GM15510 (cell line): ENCODE measurements around the gene HOXD12.

Experiments used
- POLR2A ChIP-seq: IDR thresholded peaks from 3 replicates; pipeline ENCODE4 v1.6.1; 2011; ENCODE audit warnings: borderline replicate concordance; ENCODE audit not compliant: insufficient read length; ENCODE audit errors: extremely low read depth

HOXD12 gene

DNA sequence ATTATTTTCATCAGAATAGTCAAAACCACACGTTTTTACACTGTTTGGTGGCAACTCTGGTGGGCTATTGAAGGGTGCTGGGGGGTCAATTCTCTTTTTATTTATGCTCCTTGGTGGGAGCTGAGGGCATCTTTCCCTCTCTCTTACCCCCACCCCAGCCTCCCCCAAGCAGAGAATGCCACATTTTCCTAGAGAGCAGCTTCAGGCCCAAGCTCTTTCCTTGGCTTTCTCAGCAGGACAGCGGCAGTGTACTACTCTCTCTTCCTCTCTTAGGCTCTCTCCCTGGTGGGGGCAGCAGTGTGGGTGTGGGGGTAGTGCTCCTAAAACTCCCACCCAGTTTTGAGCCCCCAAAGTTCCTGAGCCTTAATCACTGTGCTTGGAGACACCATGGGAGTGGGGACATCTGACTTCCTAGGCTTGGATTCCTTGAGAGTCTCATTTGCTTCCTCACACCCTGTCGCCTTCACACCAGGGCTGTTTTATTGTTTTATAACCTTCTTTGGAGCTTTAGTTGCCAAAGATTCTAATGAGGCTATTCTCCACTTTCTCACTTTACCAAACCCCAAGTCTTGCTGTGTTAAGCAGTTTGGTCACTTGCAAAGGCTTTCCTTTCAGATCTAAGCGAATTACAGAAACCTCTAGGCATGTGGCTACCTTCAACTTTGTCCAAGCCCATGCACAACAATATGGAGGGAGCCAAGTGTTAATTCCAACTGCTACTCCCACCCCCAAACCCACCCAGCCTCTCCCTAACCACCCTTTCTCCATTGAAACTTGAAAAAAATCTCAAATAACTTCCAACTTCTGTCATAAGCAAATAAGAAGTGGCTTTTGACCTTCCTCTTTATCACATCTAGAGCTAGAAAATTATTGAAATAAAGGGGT, 45.7 kb downstream of the HOXD12 start:
- TF ChIP-seq POLR2A = no peak

DNA sequence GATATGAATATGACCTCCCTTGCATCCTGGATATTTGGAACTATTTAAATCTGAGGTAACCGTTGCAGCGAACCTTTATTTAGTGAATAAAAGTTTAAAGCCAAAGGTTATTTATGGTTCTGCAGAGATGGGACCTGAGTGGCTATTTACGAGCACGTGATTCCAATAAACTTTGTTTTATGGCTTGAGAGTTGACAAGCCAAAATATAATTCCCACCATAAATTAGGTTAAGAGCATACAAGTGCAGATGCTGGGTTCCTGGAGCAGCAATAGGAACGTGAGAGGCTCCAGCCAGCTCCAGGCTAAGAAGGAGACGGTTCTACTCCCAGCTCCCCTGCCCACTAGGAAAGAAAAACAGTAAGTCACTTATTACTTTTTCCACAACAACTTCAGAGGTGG, 46.5 kb downstream of the HOXD12 start:
- TF ChIP-seq POLR2A = no peak

GRCh38 chr2:176146645-176147044, 47.0 kb downstream of the HOXD12 start:
- no peak for TF ChIP-seq POLR2A

DNA sequence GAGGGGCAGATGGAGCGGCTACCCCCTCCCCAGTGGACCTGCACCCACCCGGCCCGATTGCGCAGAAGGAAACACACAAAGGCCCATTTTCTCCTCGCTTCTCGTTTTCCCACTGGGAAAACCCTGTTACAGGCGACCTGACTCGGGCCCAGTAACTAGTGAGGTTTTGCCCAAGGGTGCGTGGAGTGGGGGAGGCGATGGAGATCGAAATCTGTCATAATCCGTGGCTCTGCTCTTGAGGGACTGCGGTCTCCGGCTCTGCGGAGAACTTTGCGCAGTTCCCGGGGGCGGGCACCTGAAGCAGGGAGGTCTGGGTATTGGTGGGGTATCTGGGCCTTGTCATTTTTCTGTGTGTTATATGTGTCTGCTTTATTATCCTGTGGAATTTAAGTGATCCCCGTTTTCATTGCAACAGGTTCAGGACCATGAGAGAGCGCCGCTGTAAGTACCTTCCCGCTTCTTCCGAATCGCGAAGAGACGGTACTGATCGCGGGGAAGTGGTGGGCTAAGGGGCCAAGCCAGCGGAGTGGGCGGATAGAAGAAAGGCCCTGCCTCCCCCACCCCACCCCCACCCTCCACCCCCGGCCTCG, 47.7 kb downstream of the HOXD12 start:
- no peak for TF ChIP-seq POLR2A

GRCh38 chr2:176147800-176148496, 48.4 kb downstream of the HOXD12 start:
- no peak for TF ChIP-seq POLR2A

GRCh38 chr2:176148751-176149421, 49.3 kb downstream of the HOXD12 start:
- no peak for TF ChIP-seq POLR2A

DNA sequence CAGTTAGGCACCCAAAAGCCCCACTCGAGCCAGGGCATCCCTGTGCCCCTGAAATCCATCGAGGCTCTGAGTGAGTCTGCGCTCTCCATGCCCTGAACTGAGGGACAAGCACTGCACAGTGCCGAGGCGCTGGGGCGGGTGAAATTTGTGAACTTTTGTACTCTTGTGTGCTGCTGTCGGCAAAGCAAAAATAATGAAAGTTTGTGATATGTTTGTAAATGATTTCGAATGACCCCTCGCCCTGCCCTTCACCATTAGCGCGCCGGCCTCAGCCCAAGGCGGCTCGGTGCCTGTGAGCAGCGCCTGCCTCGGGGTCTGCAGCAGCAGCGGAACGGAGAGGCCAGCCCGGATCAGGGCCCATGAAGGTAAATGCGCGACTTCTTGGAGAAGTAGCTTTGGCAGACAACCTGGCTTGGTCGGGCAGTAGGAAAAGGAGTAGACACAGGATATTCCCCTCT, 49.9 kb downstream of the HOXD12 start:
- no peak for TF ChIP-seq POLR2A

DNA sequence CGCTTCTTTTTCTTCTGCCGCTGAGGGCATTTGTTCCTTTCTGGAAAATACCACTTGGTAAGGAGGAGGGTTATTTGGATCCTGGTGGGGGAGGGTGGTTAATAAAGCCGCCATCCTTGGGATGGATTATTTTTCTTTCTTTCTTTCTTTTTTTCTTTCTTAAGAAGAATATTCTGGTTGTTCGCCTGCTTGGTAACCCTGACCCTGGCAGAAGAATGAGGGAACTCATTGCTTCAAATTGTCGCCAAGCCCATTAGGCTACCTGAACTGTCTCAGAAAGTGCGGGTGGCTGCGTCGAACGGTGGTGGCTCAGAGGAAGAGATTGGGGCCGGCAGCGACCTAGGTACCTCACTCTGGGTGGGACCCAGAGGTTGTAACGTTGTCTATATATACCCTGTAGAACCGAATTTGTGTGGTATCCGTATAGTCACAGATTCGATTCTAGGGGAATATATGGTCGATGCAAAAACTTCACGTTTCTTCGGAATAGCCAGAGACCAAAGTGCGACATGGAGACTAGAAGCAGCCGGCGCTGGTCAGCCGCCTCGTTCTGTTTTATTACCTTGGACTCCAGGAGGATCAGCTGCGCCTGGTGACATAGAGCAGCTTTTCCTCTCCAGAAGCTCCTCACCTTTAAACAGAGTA, 50.5 kb downstream of the HOXD12 start:
- no peak for TF ChIP-seq POLR2A

DNA sequence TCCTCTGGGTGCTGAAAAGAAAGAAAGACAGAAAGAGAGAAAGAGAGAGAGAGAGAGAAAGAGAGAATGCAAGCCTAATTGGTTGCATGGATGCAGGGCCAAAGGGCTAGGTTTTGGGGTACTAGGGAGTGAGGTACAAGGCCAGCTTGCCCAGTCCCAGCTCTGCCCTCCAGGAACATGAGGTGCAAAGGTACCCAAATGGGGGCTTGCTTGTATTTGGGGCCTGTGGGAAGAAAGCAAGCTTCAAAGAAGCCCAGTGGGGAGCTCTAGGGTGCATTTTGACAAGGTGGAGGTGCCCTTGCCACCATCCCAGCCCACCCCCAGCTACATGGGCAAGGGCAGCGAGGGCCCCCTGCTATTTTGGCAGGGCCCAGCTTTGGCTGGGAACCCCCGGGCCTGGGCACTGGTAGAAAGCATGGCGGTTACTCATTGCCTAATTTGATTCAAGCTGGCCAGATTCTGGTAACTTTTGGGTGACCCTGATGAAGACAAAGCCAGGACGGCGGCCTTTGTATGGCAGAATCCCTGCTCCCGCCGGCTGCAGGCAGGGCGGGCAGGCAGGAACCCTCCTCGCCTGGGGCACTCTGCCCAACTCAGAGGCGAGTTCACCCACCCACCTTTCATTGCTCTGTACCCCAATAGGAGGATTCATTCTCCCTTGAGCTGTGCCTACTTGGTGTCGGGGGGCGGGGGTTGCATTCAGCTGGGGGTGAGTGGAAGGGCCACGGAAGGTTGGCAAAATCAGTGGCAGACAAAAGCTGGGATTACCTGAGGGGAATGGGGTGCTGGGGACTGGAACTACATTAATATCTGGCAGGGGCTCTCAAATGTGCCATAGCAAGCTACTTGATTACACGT, 51.2 kb downstream of the HOXD12 start:
- TF ChIP-seq POLR2A = no peak

DNA sequence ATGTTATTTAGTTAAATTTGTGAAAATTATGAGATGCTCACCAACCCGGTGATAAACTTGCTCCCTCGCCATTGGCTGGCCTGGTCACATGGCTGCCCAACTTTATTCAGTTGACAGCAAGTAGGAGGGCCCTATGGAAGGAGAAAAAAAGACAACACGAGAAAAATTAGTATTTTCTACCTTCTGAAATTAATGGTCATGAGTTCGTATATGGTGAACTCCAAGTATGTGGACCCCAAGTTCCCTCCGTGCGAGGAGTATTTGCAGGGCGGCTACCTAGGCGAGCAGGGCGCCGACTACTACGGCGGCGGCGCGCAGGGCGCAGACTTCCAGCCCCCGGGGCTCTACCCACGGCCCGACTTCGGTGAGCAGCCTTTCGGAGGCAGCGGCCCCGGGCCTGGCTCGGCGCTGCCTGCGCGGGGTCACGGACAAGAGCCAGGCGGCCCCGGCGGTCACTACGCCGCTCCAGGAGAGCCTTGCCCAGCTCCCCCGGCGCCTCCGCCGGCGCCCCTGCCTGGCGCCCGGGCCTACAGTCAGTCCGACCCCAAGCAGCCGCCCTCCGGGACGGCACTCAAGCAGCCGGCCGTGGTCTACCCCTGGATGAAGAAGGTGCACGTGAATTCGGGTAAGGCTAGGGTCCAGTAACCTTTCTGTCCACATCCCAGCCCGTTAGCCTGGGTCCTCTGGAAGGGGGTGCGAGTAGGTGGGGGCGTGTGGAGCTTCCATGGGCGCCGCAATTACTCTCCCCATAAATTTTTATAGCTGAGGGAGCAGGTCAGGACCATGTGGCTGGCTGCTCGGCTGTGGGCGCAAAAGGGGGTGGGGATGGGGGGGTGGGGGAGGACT, 52.1 kb downstream of the HOXD12 start, which contains the start of gene HOXD4:
Gene HOXD4 (plus strand): TSS at position 109 of the 846 bp plus-strand sequence. CDS start 84 bp downstream, at position 193.
- TF ChIP-seq POLR2A = no peak
